Type B pancreatic cell (in vitro differentiated cells): ENCODE data around the gene CAMK1D. TPM values are rescaled to one million over a fixed set of nuclear protein-coding genes. Genes with fewer than 3 reads are reported as not detected.

Experiments used
- DNase-seq: peaks from one replicate; pipeline ENCODE4 v3.0.0; 2021; ENCODE audit warnings: mixed read lengths; ENCODE audit not compliant: unreplicated experiment; ENCODE audit errors: extremely low spot score
- H3K27ac Mint-ChIP-seq: 2 replicates; pipeline ENCODE4 v1.8.0; 2021; ENCODE audit warnings: mild to moderate bottlenecking, mixed read lengths
- H3K27me3 Mint-ChIP-seq: 2 replicates; pipeline ENCODE4 v1.8.0; 2021; ENCODE audit warnings: mixed read lengths
- H3K36me3 Mint-ChIP-seq: 2 replicates; pipeline ENCODE4 v1.8.0; 2021; ENCODE audit warnings: mixed read lengths
- H3K4me1 Mint-ChIP-seq: one replicate; pipeline ENCODE4 v1.8.0; 2021; ENCODE audit warnings: mixed read lengths; ENCODE audit not compliant: unreplicated experiment
- H3K4me3 Mint-ChIP-seq: 2 replicates; pipeline ENCODE4 v1.8.0; 2021; ENCODE audit warnings: mild to moderate bottlenecking, mixed read lengths
- H3K9me3 Mint-ChIP-seq: 2 replicates; pipeline ENCODE4 v1.8.0; 2021; ENCODE audit warnings: mixed read lengths
- CTCF ChIP-seq: fragments of 200-600 bp; sonication (generic); conservative IDR thresholded peaks from 2 replicates; pipeline ENCODE4 v1.5.0; 2021; ENCODE audit warnings: antibody characterized with exemption, mild to moderate bottlenecking
- total RNA-seq: library from RNA; stranded (reverse); gene quantifications from 2 replicates; pipeline ENCODE4 v1.2.1, GENCODE V29; 2021; ENCODE audit warnings: low replicate concordance

CAMK1D gene
- total RNA-seq, 1 donor from 2014 or later: 12.2 TPM

- Mint-ChIP-seq H3K9me3 (no peaks in the 10 kb centered on the region), H3K27ac (no peak overlapping the region), H3K27me3 (peaks cover 13% of the 10 kb centered on the region), H3K4me1 (no peaks in the 10 kb centered on the region), H3K4me3 (no peak overlapping the region), H3K36me3 (no peaks in the 10 kb centered on the region)
- no peak for DNase-seq
- TF ChIP-seq CTCF: no peak
Measured at GRCh38 chr10:12869427-12869826, 520.1 kb downstream of the CAMK1D start.

- H3K4me3 Mint-ChIP-seq: no peak overlapping the region
- peaks cover 13% of the 10 kb centered on the region for H3K27me3 Mint-ChIP-seq
- no peaks in the 10 kb centered on the region for H3K9me3 Mint-ChIP-seq
- H3K4me1 Mint-ChIP-seq: no peaks in the 10 kb centered on the region
- no peak for DNase-seq
- TF ChIP-seq CTCF: no peak
- H3K36me3 Mint-ChIP-seq: no peaks in the 10 kb centered on the region
- H3K27ac Mint-ChIP-seq: no peak overlapping the region
Measured at GRCh38 chr10:12872577-12872976, 523.2 kb downstream of the CAMK1D start.

- DNase-seq: no peak
- Mint-ChIP-seq H3K36me3 (no peaks in the 10 kb centered on the region), H3K27ac (no peak overlapping the region), H3K4me3 (no peak overlapping the region), H3K27me3 (peaks cover 8% of the 10 kb centered on the region), H3K4me1 (no peaks in the 10 kb centered on the region), H3K9me3 (no peaks in the 10 kb centered on the region)
- TF ChIP-seq CTCF: no peak
Measured at GRCh38 chr10:12873172-12873571, 523.8 kb downstream of the CAMK1D start.

- Mint-ChIP-seq H3K27ac (no peak overlapping the region), H3K4me3 (no peak overlapping the region), H3K9me3 (peaks cover 3% of the 10 kb centered on the region), H3K36me3 (no peaks in the 10 kb centered on the region), H3K27me3 (peaks cover 7% of the 10 kb centered on the region), H3K4me1 (no peaks in the 10 kb centered on the region)
- no peak for TF ChIP-seq CTCF
- DNase-seq: no peak
Measured at GRCh38 chr10:12874501-12874900, 525.2 kb downstream of the CAMK1D start.

- no peaks in the 10 kb centered on the region for H3K4me1 Mint-ChIP-seq
- no peak for TF ChIP-seq CTCF
- DNase-seq: no peak
- no peak overlapping the region for H3K4me3 Mint-ChIP-seq
- peaks cover 6% of the 10 kb centered on the region for H3K9me3 Mint-ChIP-seq
- H3K27ac Mint-ChIP-seq: no peak overlapping the region
- no peaks in the 10 kb centered on the region for H3K36me3 Mint-ChIP-seq
- peaks cover 7% of the 10 kb centered on the region for H3K27me3 Mint-ChIP-seq
Measured at GRCh38 chr10:12875100-12875499, 525.8 kb downstream of the CAMK1D start.

- Mint-ChIP-seq H3K9me3 (peaks cover 6% of the 10 kb centered on the region), H3K27ac (no peak overlapping the region), H3K36me3 (no peaks in the 10 kb centered on the region), H3K4me1 (no peaks in the 10 kb centered on the region), H3K27me3 (peaks cover 7% of the 10 kb centered on the region), H3K4me3 (no peak overlapping the region)
- DNase-seq: no peak
- no peak for TF ChIP-seq CTCF
Measured at GRCh38 chr10:12876266-12876665, 526.9 kb downstream of the CAMK1D start.
